ENCODE results near the gene RGL2. TPM values are rescaled to one million over a fixed set of nuclear protein-coding genes. Genes with fewer than 3 reads are reported as not detected.

Gene RGL2
- total and polyA plus RNA-seq, 2 of the 13 experiments (the other 11 are each of a cell fraction or from before 2014, with no cell fraction given): 22.9 to 47.4 TPM

GRCh38 chr6:33299237-33299944, 649 bp upstream of the RGL2 start (continued):
- TF ChIP-seq ZNF616 (CRISPR knock-in tag; IDR thresholded peaks at IDR 0.05; ENCODE audit: low read depth): peak; percentile 56
- TF ChIP-seq, protein P1, sequence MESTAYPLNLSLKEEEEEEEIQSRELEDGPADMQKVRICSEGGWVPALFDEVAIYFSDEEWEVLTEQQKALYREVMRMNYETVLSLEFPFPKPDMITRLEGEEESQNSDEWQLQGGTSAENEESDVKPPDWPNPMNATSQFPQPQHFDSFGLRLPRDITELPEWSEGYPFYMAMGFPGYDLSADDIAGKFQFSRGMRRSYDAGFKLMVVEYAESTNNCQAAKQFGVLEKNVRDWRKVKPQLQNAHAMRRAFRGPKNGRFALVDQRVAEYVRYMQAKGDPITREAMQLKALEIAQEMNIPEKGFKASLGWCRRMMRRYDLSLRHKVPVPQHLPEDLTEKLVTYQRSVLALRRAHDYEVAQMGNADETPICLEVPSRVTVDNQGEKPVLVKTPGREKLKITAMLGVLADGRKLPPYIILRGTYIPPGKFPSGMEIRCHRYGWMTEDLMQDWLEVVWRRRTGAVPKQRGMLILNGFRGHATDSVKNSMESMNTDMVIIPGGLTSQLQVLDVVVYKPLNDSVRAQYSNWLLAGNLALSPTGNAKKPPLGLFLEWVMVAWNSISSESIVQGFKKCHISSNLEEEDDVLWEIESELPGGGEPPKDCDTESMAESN (CRISPR knock-in tag; conservative IDR thresholded peaks at IDR 0.05): peak; percentile 70; the same call in 1 of the 2 replicates
- TF ChIP-seq ZNF547 (CRISPR knock-in tag; IDR thresholded peaks at IDR 0.05): no peak; the same call in 1 of the 2 replicates
- TF ChIP-seq ZNF292 (CRISPR knock-in tag; IDR thresholded peaks at IDR 0.05; ENCODE audit: borderline replicate concordance, low read depth): no peak
- no peak for TF ChIP-seq NFE2L2 (IDR thresholded peaks at IDR 0.05; ENCODE audit: low read length)
- TF ChIP-seq HMG20A (CRISPR knock-in tag; IDR thresholded peaks at IDR 0.05; ENCODE audit: borderline replicate concordance): peak; percentile 24; the same call in 1 of the 2 replicates
- TF ChIP-seq ZNF574 (CRISPR knock-in tag; IDR thresholded peaks at IDR 0.05): peak; percentile 91
- no peak for TF ChIP-seq KDM4B (CRISPR knock-in tag; IDR thresholded peaks at IDR 0.05)
- TF ChIP-seq SUZ12 (IDR thresholded peaks at IDR 0.05; ENCODE audit: low read depth, low read length): no peak
- TF ChIP-seq ZFYVE20 (CRISPR knock-in tag; IDR thresholded peaks at IDR 0.05; ENCODE audit: borderline replicate concordance, low read depth): 0 out of 2 replicates have a peak, but pooled peaks have one; percentile 8
- TF ChIP-seq ZNF737 (CRISPR knock-in tag; IDR thresholded peaks at IDR 0.05; ENCODE audit: borderline replicate concordance): peak; percentile 65; the same call in 1 of the 2 replicates
- no peak for TF ChIP-seq NBN (conservative IDR thresholded peaks at IDR 0.05)
- TF ChIP-seq, protein P2, sequence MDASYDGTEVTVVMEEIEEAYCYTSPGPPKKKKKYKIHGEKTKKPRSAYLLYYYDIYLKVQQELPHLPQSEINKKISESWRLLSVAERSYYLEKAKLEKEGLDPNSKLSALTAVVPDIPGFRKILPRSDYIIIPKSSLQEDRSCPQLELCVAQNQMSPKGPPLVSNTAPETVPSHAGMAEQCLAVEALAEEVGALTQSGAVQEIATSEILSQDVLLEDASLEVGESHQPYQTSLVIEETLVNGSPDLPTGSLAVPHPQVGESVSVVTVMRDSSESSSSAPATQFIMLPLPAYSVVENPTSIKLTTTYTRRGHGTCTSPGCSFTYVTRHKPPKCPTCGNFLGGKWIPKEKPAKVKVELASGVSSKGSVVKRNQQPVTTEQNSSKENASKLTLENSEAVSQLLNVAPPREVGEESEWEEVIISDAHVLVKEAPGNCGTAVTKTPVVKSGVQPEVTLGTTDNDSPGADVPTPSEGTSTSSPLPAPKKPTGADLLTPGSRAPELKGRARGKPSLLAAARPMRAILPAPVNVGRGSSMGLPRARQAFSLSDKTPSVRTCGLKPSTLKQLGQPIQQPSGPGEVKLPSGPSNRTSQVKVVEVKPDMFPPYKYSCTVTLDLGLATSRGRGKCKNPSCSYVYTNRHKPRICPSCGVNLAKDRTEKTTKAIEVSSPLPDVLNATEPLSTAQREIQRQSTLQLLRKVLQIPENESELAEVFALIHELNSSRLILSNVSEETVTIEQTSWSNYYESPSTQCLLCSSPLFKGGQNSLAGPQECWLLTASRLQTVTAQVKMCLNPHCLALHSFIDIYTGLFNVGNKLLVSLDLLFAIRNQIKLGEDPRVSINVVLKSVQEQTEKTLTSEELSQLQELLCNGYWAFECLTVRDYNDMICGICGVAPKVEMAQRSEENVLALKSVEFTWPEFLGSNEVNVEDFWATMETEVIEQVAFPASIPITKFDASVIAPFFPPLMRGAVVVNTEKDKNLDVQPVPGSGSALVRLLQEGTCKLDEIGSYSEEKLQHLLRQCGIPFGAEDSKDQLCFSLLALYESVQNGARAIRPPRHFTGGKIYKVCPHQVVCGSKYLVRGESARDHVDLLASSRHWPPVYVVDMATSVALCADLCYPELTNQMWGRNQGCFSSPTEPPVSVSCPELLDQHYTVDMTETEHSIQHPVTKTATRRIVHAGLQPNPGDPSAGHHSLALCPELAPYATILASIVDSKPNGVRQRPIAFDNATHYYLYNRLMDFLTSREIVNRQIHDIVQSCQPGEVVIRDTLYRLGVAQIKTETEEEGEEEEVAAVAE (CRISPR knock-in tag; IDR thresholded peaks at IDR 0.05; ENCODE audit: borderline replicate concordance): peak; percentile 80; the same call in 1 of the 2 replicates
- TF ChIP-seq MTERF4 (CRISPR knock-in tag; IDR thresholded peaks at IDR 0.05): no peak; the same call in 1 of the 2 replicates
- peak; percentile 73 for TF ChIP-seq ZNF430 (CRISPR knock-in tag; IDR thresholded peaks at IDR 0.05)
- no peak for TF ChIP-seq MAF1 (CRISPR knock-in tag; IDR thresholded peaks at IDR 0.05; ENCODE audit: borderline replicate concordance)
- peak; percentile 59; the same call in 1 of the 2 replicates for TF ChIP-seq IRX3 (CRISPR knock-in tag; IDR thresholded peaks at IDR 0.05; ENCODE audit: borderline replicate concordance, low read depth)
- 0 out of 2 replicates have a peak, but pooled peaks have one; percentile 18 for TF ChIP-seq HOXA5 (CRISPR knock-in tag; IDR thresholded peaks at IDR 0.05)
- peak; percentile 24; the same call in 1 of the 2 replicates for TF ChIP-seq KDM3A (CRISPR knock-in tag; IDR thresholded peaks at IDR 0.05; ENCODE audit: low read depth)
- TF ChIP-seq ZBTB42 (CRISPR knock-in tag; IDR thresholded peaks at IDR 0.05): 0 out of 2 replicates have a peak, but pooled peaks have one; percentile 85

Data from HepG2 (cell line).